AG10803 (cell line): ENCODE data around the gene GNG7.
"Not testable (repeated sequence)": the region's sequence is repeated elsewhere in the genome, so short reads cannot be mapped to it uniquely, and the experiment has no call there.

ENCODE experiments used
- DNase-seq: peaks from one replicate; pipeline ENCODE4 v3.0.0; 2010; ENCODE audit warnings: low read depth
- H3K4me3 ChIP-seq: 2 replicates; pipeline ENCODE4 v1.5.1; 2011; ENCODE audit warnings: mild to moderate bottlenecking, low read length, control low read depth
- CTCF ChIP-seq: conservative IDR thresholded peaks from 2 replicates; pipeline ENCODE4 v1.5.1; 2011; ENCODE audit warnings: mild to moderate bottlenecking, low read length, control low read depth, inconsistent platforms

Gene GNG7

GRCh38 chr19:2588081-2588777 is 114.3 kb downstream of the GNG7 start:
- DNase-seq, result peak; percentile 34
- TF ChIP-seq CTCF, result no peak
- no peak overlapping the region for H3K4me3 ChIP-seq

GRCh38 chr19:2587001-2587719 is 115.3 kb downstream of the GNG7 start:
- no peak for TF ChIP-seq CTCF

GRCh38 chr19:2586196-2586595 is 116.3 kb downstream of the GNG7 start:
- no peak for DNase-seq
- TF ChIP-seq CTCF, result no peak
- H3K4me3 ChIP-seq, result no peak overlapping the region

More at GRCh38 chr19:2587001-2587719, 115.3 kb downstream of the GNG7 start:
- DNase-seq, result no peak
- H3K4me3 ChIP-seq, result no peak overlapping the region

GRCh38 chr19:2584002-2584401 is 118.5 kb downstream of the GNG7 start:
- H3K4me3 ChIP-seq, result no peak overlapping the region
- TF ChIP-seq CTCF, result no peak
- DNase-seq, result no peak

- peak; percentile 13 for DNase-seq
- H3K4me3 ChIP-seq, result no peak overlapping the region
- no peak; the same call in 1 of the 2 replicates for TF ChIP-seq CTCF
These were observed 119.2 kb downstream of the GNG7 start for GRCh38 chr19:2582984-2583956.

GRCh38 chr19:2580396-2580795 is 122.1 kb downstream of the GNG7 start:
- DNase-seq, H3K4me3 ChIP-seq: not testable (repeated sequence)

GRCh38 chr19:2579678-2580280 is 122.7 kb downstream of the GNG7 start:
- H3K4me3 ChIP-seq, result peak overlapping the region; percentile 65
- no peak for DNase-seq
- no peak for TF ChIP-seq CTCF
